Brain microvascular endothelial cell (primary cell): ENCODE results near the gene ACOX3.

ENCODE experiments used
- DNase-seq: peaks from one replicate; pipeline ENCODE4 v3.0.0-alpha.2; 2020
- H3K27ac ChIP-seq: fragments of 250-450 bp; sonication (Bioruptor Pico); 2 replicates; pipeline ENCODE4 v1.5.1; 2020; ENCODE audit warnings: mild to moderate bottlenecking, moderate library complexity
- H3K27me3 ChIP-seq: fragments of 250-450 bp; sonication (Bioruptor Pico); replicated peaks from 2 replicates; pipeline ENCODE4 v1.5.1; 2020; ENCODE audit warnings: mild to moderate bottlenecking
- H3K36me3 ChIP-seq: fragments of 250-450 bp; sonication (Bioruptor Pico); replicated peaks from 2 replicates; pipeline ENCODE4 v1.5.1; 2020; ENCODE audit warnings: mild to moderate bottlenecking
- H3K4me3 ChIP-seq: 2 replicates; pipeline ENCODE4 v1.5.1; 2011; ENCODE audit warnings: low read depth, mild to moderate bottlenecking, control low read depth, low read length, moderate library complexity
- in situ Hi-C: cut with HindIII; loops from 2 replicates; pipeline ENCODE4 v1.10.0; 2017; ENCODE audit warnings: low sequenced_read_pairs, low pct_ligation_motif_present
- TF ChIP-seq, protein P1 (sequence below): IDR thresholded peaks from 2 replicates; pipeline ENCODE4 v1.5.1; 2011; ENCODE audit warnings: low read depth, mild to moderate bottlenecking, moderate library complexity, low read length, control low read depth, inconsistent platforms; ENCODE audit errors: missing control alignments

Gene ACOX3

DNA sequence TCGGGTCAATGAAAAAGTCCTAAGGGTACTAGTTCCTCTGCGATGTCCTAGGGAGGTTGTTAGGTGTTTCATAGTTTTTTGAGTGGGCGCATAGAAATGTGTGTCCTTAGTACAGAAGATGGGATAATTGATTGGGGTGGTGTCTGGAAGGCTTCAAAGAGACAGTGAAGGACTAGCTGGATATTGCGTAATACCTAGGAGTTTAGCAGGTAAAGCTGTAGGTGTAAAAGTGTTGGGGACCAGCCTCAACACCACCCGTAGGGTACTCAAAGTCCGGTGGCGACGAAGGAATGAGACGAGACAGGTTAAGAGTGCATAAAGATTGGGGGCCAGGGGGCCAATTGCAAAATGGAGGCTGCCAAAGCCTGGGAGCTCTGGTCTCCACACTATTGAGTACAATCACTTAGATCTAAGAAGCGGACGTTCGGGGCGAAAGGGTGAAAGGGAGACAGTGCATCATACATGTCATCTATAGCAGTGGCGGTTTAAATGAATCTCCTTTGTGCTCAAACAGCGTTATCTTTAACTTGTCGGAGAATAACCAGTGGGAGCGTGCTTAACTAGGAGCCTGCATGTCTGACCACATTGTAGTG, 1.1 kb upstream of the ACOX3 start:
- H3K36me3 ChIP-seq: peaks cover 2% of the 10 kb centered on the region
- TF ChIP-seq, protein P1, sequence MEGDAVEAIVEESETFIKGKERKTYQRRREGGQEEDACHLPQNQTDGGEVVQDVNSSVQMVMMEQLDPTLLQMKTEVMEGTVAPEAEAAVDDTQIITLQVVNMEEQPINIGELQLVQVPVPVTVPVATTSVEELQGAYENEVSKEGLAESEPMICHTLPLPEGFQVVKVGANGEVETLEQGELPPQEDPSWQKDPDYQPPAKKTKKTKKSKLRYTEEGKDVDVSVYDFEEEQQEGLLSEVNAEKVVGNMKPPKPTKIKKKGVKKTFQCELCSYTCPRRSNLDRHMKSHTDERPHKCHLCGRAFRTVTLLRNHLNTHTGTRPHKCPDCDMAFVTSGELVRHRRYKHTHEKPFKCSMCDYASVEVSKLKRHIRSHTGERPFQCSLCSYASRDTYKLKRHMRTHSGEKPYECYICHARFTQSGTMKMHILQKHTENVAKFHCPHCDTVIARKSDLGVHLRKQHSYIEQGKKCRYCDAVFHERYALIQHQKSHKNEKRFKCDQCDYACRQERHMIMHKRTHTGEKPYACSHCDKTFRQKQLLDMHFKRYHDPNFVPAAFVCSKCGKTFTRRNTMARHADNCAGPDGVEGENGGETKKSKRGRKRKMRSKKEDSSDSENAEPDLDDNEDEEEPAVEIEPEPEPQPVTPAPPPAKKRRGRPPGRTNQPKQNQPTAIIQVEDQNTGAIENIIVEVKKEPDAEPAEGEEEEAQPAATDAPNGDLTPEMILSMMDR: no peak
- in situ Hi-C loops: no loop called here
- DNase-seq: no peak
- peak overlapping the region; percentile 87 for H3K4me3 ChIP-seq
- H3K27me3 ChIP-seq: no peaks in the 10 kb centered on the region
- no peak overlapping the region for H3K27ac ChIP-seq

DNA sequence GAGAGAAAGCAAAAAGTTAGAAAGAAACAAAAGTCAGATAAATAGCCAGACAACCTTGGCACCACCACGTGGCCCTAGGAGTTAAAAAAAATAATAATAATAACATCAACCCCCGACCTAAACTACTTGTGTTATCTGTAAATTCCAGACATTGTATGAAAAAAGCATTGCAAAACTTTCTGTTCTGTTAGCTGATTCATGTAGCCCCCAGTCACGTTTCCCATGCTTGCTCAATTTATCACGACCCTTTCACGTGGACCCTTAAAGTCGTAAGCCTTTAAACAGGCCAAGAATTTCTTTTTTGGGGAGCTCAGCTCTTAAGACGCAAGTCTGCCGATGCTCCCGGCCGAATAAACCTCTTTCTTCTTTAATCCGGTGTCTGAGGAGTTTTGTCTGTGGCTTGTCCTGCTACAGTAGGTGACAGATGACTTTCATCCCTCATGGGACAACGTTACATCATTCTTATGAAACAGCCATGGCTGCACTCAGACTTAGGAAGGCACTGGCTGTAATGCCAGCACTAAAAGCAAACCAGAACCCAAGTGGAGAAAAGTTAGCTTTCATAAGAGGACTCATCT, 520 bp downstream of the ACOX3 start:
- no peaks in the 10 kb centered on the region for H3K36me3 ChIP-seq
- H3K27me3 ChIP-seq: no peaks in the 10 kb centered on the region
- TF ChIP-seq, protein P1: no peak
- peak overlapping the region; percentile 95 for H3K27ac ChIP-seq
- in situ Hi-C loops: no loop called here
- peak overlapping the region; percentile 87 for H3K4me3 ChIP-seq
- DNase-seq: no peak

DNA sequence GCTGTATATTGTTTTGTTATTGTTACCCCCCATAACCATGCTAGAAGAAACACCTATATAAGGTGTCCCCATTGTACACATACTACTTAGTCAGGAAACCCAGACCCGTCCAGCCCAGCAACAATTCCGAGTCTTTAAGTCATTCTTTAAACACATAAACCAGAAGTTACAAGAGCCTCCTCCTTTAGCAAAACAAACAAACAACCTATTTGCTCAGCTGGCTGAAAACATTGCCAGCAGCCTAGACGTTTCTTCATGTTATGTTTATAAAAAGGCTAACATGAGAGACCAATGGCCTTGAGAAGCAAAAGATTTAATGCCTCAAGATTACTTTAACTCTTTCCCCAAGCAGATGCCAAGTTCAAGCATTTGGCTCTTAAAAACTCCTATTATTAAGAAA, 1.4 kb downstream of the ACOX3 start:
- TF ChIP-seq, protein P1: no peak
- DNase-seq: no peak
- H3K4me3 ChIP-seq: no peak overlapping the region
- in situ Hi-C loops: no loop called here
- H3K27me3 ChIP-seq: no peaks in the 10 kb centered on the region
- H3K27ac ChIP-seq: no peak overlapping the region
- no peaks in the 10 kb centered on the region for H3K36me3 ChIP-seq

DNA sequence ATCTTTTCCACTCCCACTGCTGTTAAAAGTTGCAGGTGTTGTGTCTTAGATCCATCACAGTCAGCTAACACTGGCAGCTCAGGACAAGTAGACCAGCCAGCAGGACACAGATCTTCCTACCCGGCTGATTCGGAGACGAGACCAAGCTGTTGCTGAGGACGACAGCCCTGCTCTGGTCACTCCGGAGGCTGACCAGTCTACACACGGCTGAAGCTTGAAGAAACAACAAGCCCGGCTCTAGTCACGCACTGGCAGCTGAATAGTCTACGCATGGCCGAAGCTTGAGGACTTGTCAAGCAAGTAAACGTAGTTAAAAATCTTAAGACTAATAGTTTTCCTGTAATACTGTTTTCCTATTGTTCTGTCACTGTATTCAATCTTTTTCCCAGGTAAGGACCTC, 1.8 kb downstream of the ACOX3 start:
- TF ChIP-seq, protein P1: no peak
- Histone ChIP-seq H3K27me3 (no peaks in the 10 kb centered on the region), H3K36me3 (no peaks in the 10 kb centered on the region), H3K4me3 (no peak overlapping the region), H3K27ac (no peak overlapping the region)
- no peak for DNase-seq
- in situ Hi-C loops: no loop called here

DNA sequence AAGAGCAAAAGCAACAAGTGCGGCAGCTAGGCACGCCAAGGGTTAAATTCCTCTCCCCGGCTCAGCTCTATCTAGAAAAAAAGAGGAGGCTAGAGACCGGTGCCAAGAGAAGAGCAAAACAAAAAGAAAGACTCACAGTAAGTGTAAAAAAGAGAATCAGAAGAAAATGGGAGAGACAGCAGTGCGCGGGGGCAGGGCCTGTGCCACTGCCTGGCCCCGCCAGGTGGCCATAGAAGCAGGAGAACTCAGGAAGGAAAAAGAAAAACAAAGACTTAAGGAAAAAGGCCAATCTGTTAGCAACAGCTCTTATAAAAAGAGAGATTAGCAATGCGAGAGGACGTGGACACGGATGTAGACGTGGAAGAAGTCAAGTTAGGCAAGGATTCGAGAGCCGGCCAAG, 3.2 kb downstream of the ACOX3 start:
- no peak for DNase-seq
- TF ChIP-seq, protein P1: no peak
- H3K36me3 ChIP-seq: no peaks in the 10 kb centered on the region
- H3K4me3 ChIP-seq: no peak overlapping the region
- no peak overlapping the region for H3K27ac ChIP-seq
- in situ Hi-C loops: no loop called here
- no peaks in the 10 kb centered on the region for H3K27me3 ChIP-seq

DNA sequence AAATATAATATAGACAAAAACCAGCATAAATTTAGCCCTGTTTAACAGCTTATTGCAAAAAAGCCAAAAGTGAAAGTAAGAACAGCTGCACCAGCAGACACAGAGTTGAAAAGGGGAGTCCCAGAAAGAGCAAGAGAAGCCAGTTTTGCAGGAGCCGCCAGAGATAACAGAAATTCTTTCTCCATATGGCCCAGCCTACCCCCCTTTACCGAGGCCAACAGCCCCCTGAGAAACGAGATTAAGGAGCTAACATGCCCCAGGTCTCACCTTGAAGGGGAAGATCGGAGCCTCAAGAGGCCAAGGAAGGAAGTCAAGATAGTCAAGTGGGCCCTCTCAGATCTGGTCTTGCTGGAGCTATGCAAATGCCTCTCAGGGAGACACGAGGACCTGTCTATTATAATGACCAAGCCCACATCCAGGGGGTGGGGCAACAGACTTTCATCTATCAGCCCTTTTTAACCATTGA, 4.8 kb downstream of the ACOX3 start:
- no peak for DNase-seq
- no peak overlapping the region for H3K27ac ChIP-seq
- no peak overlapping the region for H3K4me3 ChIP-seq

More for the DNA sequence above, 4.8 kb downstream of the ACOX3 start:
- Histone ChIP-seq H3K27me3 (no peaks in the 10 kb centered on the region), H3K36me3 (no peaks in the 10 kb centered on the region)
- TF ChIP-seq, protein P1: no peak
- in situ Hi-C loops: no loop called here
